Glutamatergic neuron (in vitro differentiated cells): ENCODE data around the gene SLC4A9. TPM values are rescaled to one million over a fixed set of nuclear protein-coding genes. Genes with fewer than 3 reads are reported as not detected.

Experiments used
- DNase-seq: peaks from one replicate; pipeline ENCODE4 v3.0.0; 2022
- H3K27ac Mint-ChIP-seq: one replicate; pipeline ENCODE4 v1.8.0; 2020; ENCODE audit warnings: mild to moderate bottlenecking, mixed read lengths, inconsistent platforms; ENCODE audit not compliant: unreplicated experiment
- H3K27me3 Mint-ChIP-seq: one replicate; pipeline ENCODE4 v1.8.0; 2020; ENCODE audit warnings: mild to moderate bottlenecking, moderate library complexity, mixed read lengths, inconsistent platforms; ENCODE audit not compliant: unreplicated experiment
- H3K36me3 Mint-ChIP-seq: one replicate; pipeline ENCODE4 v1.8.0; 2020; ENCODE audit warnings: mild to moderate bottlenecking, mixed read lengths, inconsistent platforms; ENCODE audit not compliant: unreplicated experiment
- H3K4me1 Mint-ChIP-seq: one replicate; pipeline ENCODE4 v1.8.0; 2020; ENCODE audit warnings: mild to moderate bottlenecking, low read depth, mixed read lengths, inconsistent platforms; ENCODE audit not compliant: unreplicated experiment
- H3K4me3 Mint-ChIP-seq: one replicate; pipeline ENCODE4 v1.8.0; 2020; ENCODE audit warnings: mild to moderate bottlenecking, mixed read lengths, inconsistent platforms; ENCODE audit not compliant: unreplicated experiment
- H3K9me3 Mint-ChIP-seq: one replicate; pipeline ENCODE4 v1.8.0; 2020; ENCODE audit warnings: mild to moderate bottlenecking, moderate library complexity, mixed read lengths, inconsistent platforms; ENCODE audit not compliant: unreplicated experiment
- CTCF ChIP-seq: fragments of 200-600 bp; sonication (generic); IDR thresholded peaks from one replicate; pipeline ENCODE4 v1.5.0; 2021; ENCODE audit not compliant: partially characterized antibody, unreplicated experiment
- total RNA-seq: library from RNA; stranded (reverse); fragmentation: NEBNext Ultra II Directional; extraction: Animal tissue kit (Norgen Biotek cat#: 25700); gene quantifications from one replicate; pipeline ENCODE4 v1.2.1, GENCODE V29; 2021; ENCODE audit not compliant: unreplicated experiment

SLC4A9 gene
- total RNA-seq, 1 donor from 2014 or later, result not detected

GRCh38 chr5:140363631-140364471 is 3.9 kb downstream of the SLC4A9 start:
- Mint-ChIP-seq H3K27me3 (peaks cover 2% of the 10 kb centered on the region), H3K4me1 (peaks cover 4% of the 10 kb centered on the region), H3K9me3 (peaks cover 4% of the 10 kb centered on the region), H3K4me3 (no peak overlapping the region), H3K27ac (no peak overlapping the region), H3K36me3 (no peaks in the 10 kb centered on the region)
- no peak for DNase-seq
- TF ChIP-seq CTCF, result no peak

DNA sequence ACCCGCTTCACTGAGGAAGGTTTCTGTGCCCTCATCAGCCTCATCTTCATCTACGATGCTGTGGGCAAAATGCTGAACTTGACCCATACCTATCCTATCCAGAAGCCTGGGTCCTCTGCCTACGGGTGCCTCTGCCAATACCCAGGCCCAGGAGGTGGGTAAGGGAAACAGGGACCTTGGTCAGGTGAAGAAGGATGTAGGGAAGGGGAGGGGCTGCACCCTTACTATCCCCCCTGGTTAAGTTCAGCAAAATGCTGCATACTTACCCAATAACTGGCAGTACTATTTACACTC is 4.4 kb downstream of the SLC4A9 start:
- Mint-ChIP-seq H3K9me3 (peaks cover 4% of the 10 kb centered on the region), H3K27me3 (peaks cover 2% of the 10 kb centered on the region), H3K36me3 (no peaks in the 10 kb centered on the region), H3K4me3 (no peak overlapping the region), H3K27ac (no peak overlapping the region), H3K4me1 (peaks cover 4% of the 10 kb centered on the region)
- TF ChIP-seq CTCF, result no peak
- DNase-seq, result no peak

- no peak for DNase-seq
- no peak for TF ChIP-seq CTCF
- Mint-ChIP-seq H3K36me3 (no peaks in the 10 kb centered on the region), H3K27ac (no peak overlapping the region), H3K4me3 (no peak overlapping the region), H3K27me3 (peaks cover 2% of the 10 kb centered on the region), H3K9me3 (peaks cover 2% of the 10 kb centered on the region), H3K4me1 (peaks cover 4% of the 10 kb centered on the region)
These were observed 5.3 kb downstream of the SLC4A9 start for GRCh38 chr5:140365282-140365681.

GRCh38 chr5:140365941-140366340 is 5.9 kb downstream of the SLC4A9 start:
- peaks cover 2% of the 10 kb centered on the region for H3K9me3 Mint-ChIP-seq
- H3K27me3 Mint-ChIP-seq, result peaks cover 2% of the 10 kb centered on the region

More at GRCh38 chr5:140365941-140366340, 5.9 kb downstream of the SLC4A9 start:
- no peak for TF ChIP-seq CTCF
- H3K4me3 Mint-ChIP-seq, result no peak overlapping the region
- no peak for DNase-seq
- H3K27ac Mint-ChIP-seq, result no peak overlapping the region
- H3K4me1 Mint-ChIP-seq, result peaks cover 4% of the 10 kb centered on the region
- H3K36me3 Mint-ChIP-seq, result no peaks in the 10 kb centered on the region
